Liver (tissue), 3 donors: ENCODE measurements around the gene UNC13C.

Experiments used
- CTCF ChIP-seq: fragments of 150-350 bp; IDR thresholded peaks from 2 replicates; pipeline ENCODE4 v1.5.1; 2017; ENCODE audit warnings: improper control_type of control experiment, low read depth, low read length; ENCODE audit not compliant: missing input control
- HNF4G ChIP-seq: IDR thresholded peaks from 2 replicates; pipeline ENCODE4 v1.6.1; 2016; ENCODE audit warnings: antibody characterized with exemption
- MAX ChIP-seq: IDR thresholded peaks from 2 replicates; pipeline ENCODE4 v1.6.1; 2016; ENCODE audit warnings: antibody characterized with exemption
- NR2F2 ChIP-seq: IDR thresholded peaks from 2 replicates; pipeline ENCODE4 v1.6.1; 2016; ENCODE audit warnings: antibody characterized with exemption
- RAD21 ChIP-seq, 2 donors: IDR thresholded peaks; 2 replicates each; pipeline ENCODE4 v1.6.1; 2016; ENCODE audit warnings: antibody characterized with exemption in 2 of 2, mild to moderate bottlenecking in 2 of 2
- REST ChIP-seq: IDR thresholded peaks from 2 replicates; pipeline ENCODE4 v1.6.1; 2016; ENCODE audit warnings: antibody characterized with exemption, mild to moderate bottlenecking
- RXRA ChIP-seq, 2 donors: IDR thresholded peaks; 2 replicates each; pipeline ENCODE4 v1.6.1; 2017 to 2018; ENCODE audit warnings: antibody characterized with exemption in 2 of 2, mild to moderate bottlenecking in 1 of 2
- SP1 ChIP-seq: IDR thresholded peaks from 2 replicates; pipeline ENCODE4 v1.6.1; 2018; ENCODE audit warnings: antibody characterized with exemption, mild to moderate bottlenecking
- TAF1 ChIP-seq: conservative IDR thresholded peaks from 2 replicates; pipeline ENCODE4 v1.6.1; 2016; ENCODE audit warnings: antibody characterized with exemption, mild to moderate bottlenecking
- ZBTB33 ChIP-seq: IDR thresholded peaks from 2 replicates; pipeline ENCODE4 v1.6.1; 2016; ENCODE audit warnings: antibody characterized with exemption
- donor health status: healthy.
- donor health status: healthy.

GRCh38 chr15:54619180-54619579 is 640.9 kb downstream of the UNC13C start:
- TF ChIP-seq NR2F2 (no peak), CTCF (no peak), HNF4G (no peak), TAF1 (no peak), ZBTB33 (no peak), REST (no peak), RAD21 (IDR thresholded peaks at IDR 0.05) (no peak), RXRA (IDR thresholded peaks at IDR 0.05) (no peak), MAX (no peak), SP1 (no peak)
